WTC11 (cell line): Measurements from ENCODE around the gene CSE1L. TPM values are rescaled to one million over a fixed set of nuclear protein-coding genes. Genes with fewer than 3 reads are reported as not detected.

Experiments used
- ATAC-seq: fragments of 200-7000 bp; cut with Tn5 transposase; 2 replicates; pipeline ENCODE4 v1.10.0; 2021; ENCODE audit warnings: mild to moderate bottlenecking, moderate library complexity
- CTCF ChIA-PET: fragments of 300-600 bp; sonication (Branson Sonifier 250); formaldehyde crosslinking; loops from one replicate; lab custom pipeline; 2021; ENCODE audit warnings: antibody characterized with exemption; lab: Charles Lee
- POLR2A ChIA-PET: fragments of 350-600 bp; sonication (Branson Sonifier 250); formaldehyde crosslinking; loops from one replicate; lab custom pipeline; 2021; ENCODE audit warnings: antibody characterized with exemption; lab: Charles Lee
- DNase-seq: peaks from one replicate; pipeline ENCODE4 v3.0.0; 2021; ENCODE audit warnings: low spot score
- H3K27ac Mint-ChIP-seq: 2 replicates; pipeline ENCODE4 v1.8.0; 2021; ENCODE audit warnings: mixed read lengths
- H3K27me3 Mint-ChIP-seq: 2 replicates; pipeline ENCODE4 v1.8.0; 2021; ENCODE audit warnings: low read depth, mild to moderate bottlenecking, moderate library complexity, mixed read lengths
- H3K36me3 Mint-ChIP-seq: 2 replicates; pipeline ENCODE4 v1.8.0; 2021; ENCODE audit warnings: mixed read lengths
- H3K4me1 Mint-ChIP-seq: 2 replicates; pipeline ENCODE4 v1.8.0; 2022; ENCODE audit warnings: mixed read lengths
- H3K4me3 Mint-ChIP-seq: 2 replicates; pipeline ENCODE4 v1.8.0; 2021; ENCODE audit warnings: mild to moderate bottlenecking, moderate library complexity, mixed read lengths
- H3K9me3 Mint-ChIP-seq: 2 replicates; pipeline ENCODE4 v1.8.0; 2021; ENCODE audit warnings: mixed read lengths
- CREB1 ChIP-seq: sonication (generic); formaldehyde crosslinking; IDR thresholded peaks from 2 replicates; pipeline ENCODE4 v1.8.0; 2023; ENCODE audit warnings: mild to moderate bottlenecking, missing genetic modification reagents
- E2F4 ChIP-seq: sonication (generic); formaldehyde crosslinking; IDR thresholded peaks from 2 replicates; pipeline ENCODE4 v1.8.1; 2022; ENCODE audit warnings: low read depth, mild to moderate bottlenecking, moderate library complexity, missing genetic modification reagents, borderline replicate concordance
- ELF4 ChIP-seq: sonication (generic); formaldehyde crosslinking; IDR thresholded peaks from 2 replicates; pipeline ENCODE4 v1.8.1; 2022; ENCODE audit warnings: low read depth, mild to moderate bottlenecking, moderate library complexity, missing genetic modification reagents
- GABPB1 ChIP-seq: sonication (generic); formaldehyde crosslinking; IDR thresholded peaks from 2 replicates; pipeline ENCODE4 v1.8.1; 2023; ENCODE audit warnings: mild to moderate bottlenecking, missing genetic modification reagents
- JAZF1 ChIP-seq: fragments of 250-450 bp; sonication (Bioruptor Pico); IDR thresholded peaks from 2 replicates; pipeline ENCODE4 v1.9.0; 2021; ENCODE audit warnings: moderate library complexity, mild to moderate bottlenecking, inconsistent platforms
- NFE2L1 ChIP-seq: sonication (generic); formaldehyde crosslinking; IDR thresholded peaks from 2 replicates; pipeline ENCODE4 v1.8.1; 2023; ENCODE audit warnings: missing genetic modification reagents
- NR1H2 ChIP-seq: sonication (generic); formaldehyde crosslinking; IDR thresholded peaks from 2 replicates; pipeline ENCODE4 v1.9.0; 2021; ENCODE audit warnings: mild to moderate bottlenecking, moderate library complexity, missing genetic modification reagents
- SMAD3 ChIP-seq: sonication (generic); formaldehyde crosslinking; IDR thresholded peaks from 2 replicates; pipeline ENCODE4 v1.8.0; 2022; ENCODE audit warnings: missing genetic modification reagents, mild to moderate bottlenecking, borderline replicate concordance
- TEAD4 ChIP-seq: sonication (generic); formaldehyde crosslinking; IDR thresholded peaks from 2 replicates; pipeline ENCODE4 v1.8.0; 2022; ENCODE audit warnings: mild to moderate bottlenecking, missing genetic modification reagents
- ZNF219 ChIP-seq: sonication (generic); formaldehyde crosslinking; IDR thresholded peaks from 2 replicates; pipeline ENCODE4 v1.8.0; 2023; ENCODE audit warnings: missing genetic modification reagents, mild to moderate bottlenecking, borderline replicate concordance
- ZNF532 ChIP-seq: fragments of 250-450 bp; sonication (Bioruptor Pico); IDR thresholded peaks from 2 replicates; pipeline ENCODE4 v1.9.0; 2021; ENCODE audit warnings: mild to moderate bottlenecking, borderline replicate concordance
- total RNA-seq: library from RNA; stranded (reverse); gene quantifications from 3 replicates; pipeline ENCODE4 v1.2.3, GENCODE V29; 2021
- TF ChIP-seq, protein P1 (sequence below): sonication (generic); formaldehyde crosslinking; IDR thresholded peaks from 2 replicates; pipeline ENCODE4 v1.8.0; 2022; ENCODE audit warnings: mild to moderate bottlenecking, missing genetic modification reagents
- TF ChIP-seq, protein P2 (sequence below): fragments of 250-450 bp; sonication (Bioruptor Pico); IDR thresholded peaks from 2 replicates; pipeline ENCODE4 v1.8.0; 2021; ENCODE audit warnings: mild to moderate bottlenecking
- TF ChIP-seq, protein P3 (sequence below): fragments of 250-450 bp; sonication (Bioruptor Pico); IDR thresholded peaks from 2 replicates; pipeline ENCODE4 v1.9.0; 2021; ENCODE audit warnings: mild to moderate bottlenecking

Gene CSE1L
- total RNA-seq, 1 experiment from 2014 or later: 192 TPM

GRCh38 chr20:49140411-49140810, 94.3 kb downstream of the CSE1L start (continued):
- TF ChIP-seq JAZF1 (CRISPR knock-in tag) (no peak), NR1H2 (CRISPR knock-in tag) (no peak), CREB1 (CRISPR knock-in tag) (no peak), SMAD3 (CRISPR knock-in tag) (no peak), GABPB1 (CRISPR knock-in tag) (no peak), E2F4 (CRISPR knock-in tag) (no peak), ZNF219 (CRISPR knock-in tag) (no peak)
- TF ChIP-seq, protein P1, sequence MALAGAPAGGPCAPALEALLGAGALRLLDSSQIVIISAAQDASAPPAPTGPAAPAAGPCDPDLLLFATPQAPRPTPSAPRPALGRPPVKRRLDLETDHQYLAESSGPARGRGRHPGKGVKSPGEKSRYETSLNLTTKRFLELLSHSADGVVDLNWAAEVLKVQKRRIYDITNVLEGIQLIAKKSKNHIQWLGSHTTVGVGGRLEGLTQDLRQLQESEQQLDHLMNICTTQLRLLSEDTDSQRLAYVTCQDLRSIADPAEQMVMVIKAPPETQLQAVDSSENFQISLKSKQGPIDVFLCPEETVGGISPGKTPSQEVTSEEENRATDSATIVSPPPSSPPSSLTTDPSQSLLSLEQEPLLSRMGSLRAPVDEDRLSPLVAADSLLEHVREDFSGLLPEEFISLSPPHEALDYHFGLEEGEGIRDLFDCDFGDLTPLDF (CRISPR knock-in tag): no peak
- TF ChIP-seq, protein P2, sequence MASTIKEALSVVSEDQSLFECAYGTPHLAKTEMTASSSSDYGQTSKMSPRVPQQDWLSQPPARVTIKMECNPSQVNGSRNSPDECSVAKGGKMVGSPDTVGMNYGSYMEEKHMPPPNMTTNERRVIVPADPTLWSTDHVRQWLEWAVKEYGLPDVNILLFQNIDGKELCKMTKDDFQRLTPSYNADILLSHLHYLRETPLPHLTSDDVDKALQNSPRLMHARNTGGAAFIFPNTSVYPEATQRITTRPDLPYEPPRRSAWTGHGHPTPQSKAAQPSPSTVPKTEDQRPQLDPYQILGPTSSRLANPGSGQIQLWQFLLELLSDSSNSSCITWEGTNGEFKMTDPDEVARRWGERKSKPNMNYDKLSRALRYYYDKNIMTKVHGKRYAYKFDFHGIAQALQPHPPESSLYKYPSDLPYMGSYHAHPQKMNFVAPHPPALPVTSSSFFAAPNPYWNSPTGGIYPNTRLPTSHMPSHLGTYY (CRISPR knock-in tag): no peak

- CTCF ChIA-PET: no interaction called here
- H3K27ac Mint-ChIP-seq: no peak overlapping the region
- H3K4me1 Mint-ChIP-seq: no peaks in the 10 kb centered on the region
These were observed 94.7 kb downstream of the CSE1L start for GRCh38 chr20:49140834-49141233.

More at GRCh38 chr20:49140834-49141233, 94.7 kb downstream of the CSE1L start:
- H3K27me3 Mint-ChIP-seq: no peaks in the 10 kb centered on the region
- TF ChIP-seq NFE2L1 (CRISPR knock-in tag): no peak
- TF ChIP-seq, protein P3, sequence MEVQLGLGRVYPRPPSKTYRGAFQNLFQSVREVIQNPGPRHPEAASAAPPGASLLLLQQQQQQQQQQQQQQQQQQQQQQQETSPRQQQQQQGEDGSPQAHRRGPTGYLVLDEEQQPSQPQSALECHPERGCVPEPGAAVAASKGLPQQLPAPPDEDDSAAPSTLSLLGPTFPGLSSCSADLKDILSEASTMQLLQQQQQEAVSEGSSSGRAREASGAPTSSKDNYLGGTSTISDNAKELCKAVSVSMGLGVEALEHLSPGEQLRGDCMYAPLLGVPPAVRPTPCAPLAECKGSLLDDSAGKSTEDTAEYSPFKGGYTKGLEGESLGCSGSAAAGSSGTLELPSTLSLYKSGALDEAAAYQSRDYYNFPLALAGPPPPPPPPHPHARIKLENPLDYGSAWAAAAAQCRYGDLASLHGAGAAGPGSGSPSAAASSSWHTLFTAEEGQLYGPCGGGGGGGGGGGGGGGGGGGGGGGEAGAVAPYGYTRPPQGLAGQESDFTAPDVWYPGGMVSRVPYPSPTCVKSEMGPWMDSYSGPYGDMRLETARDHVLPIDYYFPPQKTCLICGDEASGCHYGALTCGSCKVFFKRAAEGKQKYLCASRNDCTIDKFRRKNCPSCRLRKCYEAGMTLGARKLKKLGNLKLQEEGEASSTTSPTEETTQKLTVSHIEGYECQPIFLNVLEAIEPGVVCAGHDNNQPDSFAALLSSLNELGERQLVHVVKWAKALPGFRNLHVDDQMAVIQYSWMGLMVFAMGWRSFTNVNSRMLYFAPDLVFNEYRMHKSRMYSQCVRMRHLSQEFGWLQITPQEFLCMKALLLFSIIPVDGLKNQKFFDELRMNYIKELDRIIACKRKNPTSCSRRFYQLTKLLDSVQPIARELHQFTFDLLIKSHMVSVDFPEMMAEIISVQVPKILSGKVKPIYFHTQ (CRISPR knock-in tag): no peak
- no peak for TF ChIP-seq TEAD4 (CRISPR knock-in tag)
- no peak for TF ChIP-seq ELF4
- no peak for TF ChIP-seq ZNF532 (CRISPR knock-in tag)
- TF ChIP-seq, all 79 proteins: peak for 0
- peaks cover 13% of the 10 kb centered on the region for H3K36me3 Mint-ChIP-seq
- no peak overlapping the region for H3K4me3 Mint-ChIP-seq
- DNase-seq (no peak), ATAC-seq (no peak)
- H3K9me3 Mint-ChIP-seq: no peaks in the 10 kb centered on the region
- POLR2A ChIA-PET: no interaction called here

Other genes with a start within 250 kb of the CSE1L start
- gene PREX1, start 218.3 kb upstream of the CSE1L start, total RNA-seq: 14.2 to 17.3 TPM (median 15.5 TPM) in 3 replicates
- 17.3 to 20.9 TPM (median 17.7 TPM) in 3 replicates for gene ARFGEF2, start 124.6 kb upstream of the CSE1L start, total RNA-seq
- gene STAU1, start 142.0 kb downstream of the CSE1L start, total RNA-seq: 83.6 to 92.6 TPM (median 87.3 TPM) in 3 replicates
- 44.2 to 54.8 TPM (median 46.5 TPM) in 3 replicates for gene DDX27, start 173.1 kb downstream of the CSE1L start, total RNA-seq
- gene ZNFX1, start 231.7 kb downstream of the CSE1L start, total RNA-seq: 8.0 to 11.0 TPM (median 9.1 TPM) in 3 replicates